H1 (cell line): Measurements from ENCODE around the gene GCM1. TPM values are rescaled to one million over a fixed set of nuclear protein-coding genes. Genes with fewer than 3 reads are reported as not detected.

Experiments
- CTCF ChIA-PET: fragments of 300-600 bp; sonication (Branson Sonifier 250); formaldehyde crosslinking; loops from one replicate; lab custom pipeline; 2021; ENCODE audit not compliant: partially characterized antibody; lab: Charles Lee
- POLR2A ChIA-PET: fragments of 300-600 bp; sonication (Branson Sonifier 250); formaldehyde crosslinking; loops from one replicate; lab custom pipeline; 2021; ENCODE audit warnings: inconsistent platforms; ENCODE audit not compliant: partially characterized antibody; lab: Charles Lee
- DNase-seq, 2 experiments: peaks; one replicate each; pipeline versions ENCODE4 v3.0.0 to v3.0.0-alpha.2; 2010 to 2022; ENCODE audit warnings: low spot score in 2 of 2, low read depth in 1 of 2, mixed read lengths in 1 of 2
- FAIRE-seq: peaks from 2 replicates; lab custom pipeline; 2011; peaks lifted over from hg19 to GRCh38; lab: Jason Lieb, UNC
- H2AFZ ChIP-seq: 2 replicates; pipeline ENCODE4 v1.8.1; 2012; ENCODE audit warnings: low read length, inconsistent platforms
- H2AK5ac ChIP-seq: 2 replicates; pipeline ENCODE4 v1.6.1; 2013; ENCODE audit warnings: low read depth, low read length
- H2BK120ac ChIP-seq: replicated peaks from 2 replicates; pipeline ENCODE3; 2013; ENCODE audit warnings: low read depth, low read length, inconsistent platforms
- H2BK12ac ChIP-seq: 2 replicates; pipeline ENCODE4 v1.6.1; 2013; ENCODE audit warnings: low read depth, low read length
- H2BK15ac ChIP-seq: 2 replicates; pipeline ENCODE4 v1.6.1; 2013; ENCODE audit warnings: low read length
- H2BK20ac ChIP-seq: 2 replicates; pipeline ENCODE4 v1.6.1; 2013; ENCODE audit warnings: low read length
- H2BK5ac ChIP-seq: 2 replicates; pipeline ENCODE4 v1.6.1; 2013; ENCODE audit warnings: low read depth, low read length
- H3K14ac ChIP-seq: 2 replicates; pipeline ENCODE4 v1.6.1; 2013; ENCODE audit warnings: inconsistent platforms; ENCODE audit not compliant: insufficient read length
- H3K18ac ChIP-seq: 2 replicates; pipeline ENCODE4 v1.6.1; 2013; ENCODE audit warnings: low read length; ENCODE audit errors: extremely low read depth
- H3K23ac ChIP-seq: 2 replicates; pipeline ENCODE4 v1.6.1; 2013; ENCODE audit warnings: inconsistent platforms; ENCODE audit not compliant: insufficient read length
- H3K23me2 ChIP-seq: 2 replicates; pipeline ENCODE4 v1.6.1; 2013; ENCODE audit warnings: low read depth, low read length
- H3K27ac ChIP-seq: 2 replicates; pipeline ENCODE4 v1.6.1; 2011; ENCODE audit warnings: low read depth, low read length, inconsistent platforms
- H3K27me3 ChIP-seq, 4 experiments: replicated peaks in 1 of 4; 1 replicate in 1 of 4; 2 replicates in 3 of 4; pipeline versions ENCODE4 v1.6.1 to v1.8.1; 2011 to 2013; ENCODE audit warnings: low read length in 3 of 4, mild to moderate bottlenecking in 3 of 4, inconsistent platforms in 2 of 4, mixed read lengths in 2 of 4, moderate library complexity in 1 of 4; ENCODE audit not compliant: control insufficient read depth in 3 of 4, insufficient read depth in 3 of 4; ENCODE audit errors: extremely low read depth in 1 of 4
- H3K36me3 ChIP-seq, 4 experiments: 2 replicates each; pipeline versions ENCODE4 v1.6.1 to v1.8.1; 2011 to 2013; ENCODE audit warnings: mild to moderate bottlenecking in 4 of 4, low read length in 3 of 4, moderate library complexity in 2 of 4, control low read depth in 1 of 4, inconsistent platforms in 1 of 4; ENCODE audit not compliant: insufficient read depth in 4 of 4, control insufficient read depth in 2 of 4
- H3K4ac ChIP-seq: replicated peaks from 2 replicates; pipeline ENCODE3; 2013; ENCODE audit warnings: low read length, low read depth, mixed read lengths, inconsistent platforms; ENCODE audit not compliant: insufficient read length
- H3K4me1 ChIP-seq, 4 experiments: replicated peaks in 1 of 4; 1 replicate in 1 of 4; 2 replicates in 3 of 4; pipeline versions ENCODE4 v1.6.1 to v1.8.1; 2011 to 2013; ENCODE audit warnings: low read length in 3 of 4, inconsistent platforms in 2 of 4, mixed read lengths in 1 of 4; ENCODE audit not compliant: insufficient read depth in 4 of 4, control insufficient read depth in 3 of 4
- H3K4me2 ChIP-seq, 2 experiments: 2 replicates each; pipeline versions ENCODE4 v1.6.1 to v1.8.1; 2011 to 2013; ENCODE audit warnings: low read depth in 2 of 2, low read length in 2 of 2, control low read depth in 1 of 2, inconsistent platforms in 1 of 2, mild to moderate bottlenecking in 1 of 2; ENCODE audit not compliant: insufficient read depth in 1 of 2
- H3K4me3 ChIP-seq, 4 experiments: fragments of 200-600, 300-600 bp in 1 of 4; sonication (generic), shearing (Covaris generic), sonication (Bioruptor Twin) in 1 of 4; 2 replicates each; pipeline versions ENCODE4 v1.5.1 to v1.8.1; 2011 to 2016; ENCODE audit warnings: low read length in 4 of 4, low read depth in 3 of 4, control low read depth in 2 of 4, inconsistent platforms in 2 of 4, mild to moderate bottlenecking in 2 of 4, mixed read lengths in 1 of 4, moderate library complexity in 1 of 4; ENCODE audit not compliant: insufficient read depth in 2 of 4; ENCODE audit errors: extremely low read depth in 1 of 4
- H3K56ac ChIP-seq: replicated peaks from 2 replicates; pipeline ENCODE3; 2013; ENCODE audit warnings: low read depth, mild to moderate bottlenecking, mixed read lengths, low read length, inconsistent platforms; ENCODE audit not compliant: insufficient read length
- H3K79me1 ChIP-seq: 2 replicates; pipeline ENCODE4 v1.6.1; 2013; ENCODE audit warnings: low read depth, low read length, control low read depth
- H3K79me2 ChIP-seq, 2 experiments: 2 replicates each; pipeline versions ENCODE4 v1.6.1 to v1.8.1; 2012 to 2013; ENCODE audit warnings: low read length in 2 of 2, mild to moderate bottlenecking in 2 of 2, inconsistent platforms in 1 of 2; ENCODE audit not compliant: insufficient read depth in 2 of 2, control insufficient read depth in 1 of 2
- H3K9ac ChIP-seq, 4 experiments: replicated peaks in 1 of 4; 1 replicate in 1 of 4; 2 replicates in 3 of 4; pipeline versions ENCODE4 v1.6.1 to v1.8.1; 2011 to 2013; ENCODE audit warnings: low read depth in 3 of 4, low read length in 3 of 4, control low read depth in 2 of 4, mild to moderate bottlenecking in 2 of 4, moderate library complexity in 2 of 4, inconsistent platforms in 1 of 4; ENCODE audit errors: extremely low read depth in 1 of 4
- H3K9me3 ChIP-seq, 2 experiments: 2 replicates each; pipeline versions ENCODE4 v1.6.1 to v1.8.1; 2012 to 2013; ENCODE audit warnings: mild to moderate bottlenecking in 2 of 2, moderate library complexity in 2 of 2, control low read depth in 1 of 2, inconsistent platforms in 1 of 2, low read depth in 1 of 2, low read length in 1 of 2, mixed read lengths in 1 of 2; ENCODE audit not compliant: insufficient read depth in 2 of 2
- H4K20me1 ChIP-seq, 2 experiments: replicated peaks in 1 of 2; 2 replicates each; pipeline versions ENCODE3 to v1.8.1; 2011 to 2013; ENCODE audit warnings: inconsistent platforms in 2 of 2, low read length in 2 of 2, mild to moderate bottlenecking in 1 of 2; ENCODE audit not compliant: insufficient read depth in 2 of 2, control insufficient read depth in 1 of 2
- H4K5ac ChIP-seq: 2 replicates; pipeline ENCODE4 v1.6.1; 2013; ENCODE audit warnings: low read length, low read depth, mixed read lengths, inconsistent platforms; ENCODE audit not compliant: insufficient read length
- H4K8ac ChIP-seq: 2 replicates; pipeline ENCODE4 v1.8.0; 2013; ENCODE audit warnings: mild to moderate bottlenecking, moderate library complexity, low read length, inconsistent platforms; ENCODE audit not compliant: insufficient read depth; ENCODE audit errors: extremely low read depth
- H4K91ac ChIP-seq: replicated peaks from 2 replicates; pipeline ENCODE3; 2013; ENCODE audit warnings: low read length, mixed read lengths, inconsistent platforms; ENCODE audit not compliant: insufficient read length
- ASH2L ChIP-seq: fragments of 200-600, 300-600 bp; sonication (generic); IDR thresholded peaks from one replicate; pipeline ENCODE4 v1.7.1; 2017; ENCODE audit warnings: low read length
- BACH1 ChIP-seq: IDR thresholded peaks from 2 replicates; pipeline ENCODE4 v1.6.1; 2012; ENCODE audit warnings: low read length, improper control_type of control experiment
- E2F6 ChIP-seq: IDR thresholded peaks from 2 replicates; pipeline ENCODE4 v1.6.1; 2012; ENCODE audit warnings: inconsistent platforms
- WGBS, 2 experiments: shearing (Covaris generic) in 1 of 2; methylation state at CpG; one replicate each; pipeline versions ENCODE4 v1.1.6 to v1.1.7; 2013 to 2015; ENCODE audit warnings: low lambda C conversion rate in 2 of 2, mixed read lengths in 2 of 2, inconsistent platforms in 1 of 2, low coverage in 1 of 2, missing lambda C conversion rate in 1 of 2; ENCODE audit not compliant: insufficient replicate concordance in 2 of 2, insufficient coverage in 1 of 2, insufficient read length in 1 of 2; ENCODE audit errors: extremely low coverage in 1 of 2, missing lambda C conversion rate in 1 of 2; 5-methylcytosine and 5-hydroxymethylcytosine counted together
- polyA plus RNA-seq, 7 experiments: library from polyadenylated mRNA; depleted of rRNA in 3 of 7; stranded (reverse) in 5 of 7; unstranded in 2 of 7; fragments of >200 nt in 5 of 7; fragments of 200-250 nt in 2 of 7; gene quantifications; 1 replicate in 5 of 7; 2 replicates in 1 of 7; 4 replicates in 1 of 7; pipeline versions ENCODE4 v1.2.1 to v1.2.3, GENCODE V29; 2011 to 2013; ENCODE audit warnings: missing spikeins in 2 of 7, mixed read lengths in 2 of 7
- total RNA-seq: library from RNA; stranded (reverse); fragmentation: NEBNext Ultra II Directional; extraction: Animal tissue kit (Norgen Biotek cat#: 25700); gene quantifications from 2 replicates; pipeline ENCODE4 v1.2.1, GENCODE V29; 2021

GCM1 gene
- total and polyA plus RNA-seq, 2 of the 8 experiments (the other 6 are each of a cell fraction or from before 2014, with no cell fraction given), result not detected

- no peak for DNase-seq
- 91% methylated on average over 2 of the region's 2 CpGs; no CpG with 5 or more reads in 1 of the 2 experiments for WGBS, 2 experiments
These were observed 3.9 kb upstream of the GCM1 start for GRCh38 chr6:53152576-53152975.

More at GRCh38 chr6:53152576-53152975, 3.9 kb upstream of the GCM1 start:
- Histone ChIP-seq H3K14ac (no peak overlapping the region), H2BK5ac (no peak overlapping the region), H2BK15ac (no peak overlapping the region), H4K8ac (no peak overlapping the region), H4K5ac (no peak overlapping the region), H3K23ac (no peak overlapping the region), H3K27me3 (no peaks in the 10 kb centered on the region), H3K9ac (no peak overlapping the region), H2BK20ac (no peak overlapping the region), H3K56ac (no peak overlapping the region), H3K4me2 (no peak overlapping the region), H4K91ac (no peak overlapping the region), H3K4me3 (no peak overlapping the region), H3K36me3 (no peaks in the 10 kb centered on the region), H2AK5ac (no peak overlapping the region), H2AFZ (no peak overlapping the region), H3K4me1 (no peaks in the 10 kb centered on the region), H2BK12ac (no peak overlapping the region), H4K20me1 (no peaks in the 10 kb centered on the region), H3K18ac (no peak overlapping the region)
- POLR2A ChIA-PET, result no interaction called here
- no peak for FAIRE-seq
- TF ChIP-seq BACH1 (no peak), ASH2L (no peak), E2F6 (no peak)
- TF ChIP-seq, all 59 proteins: peak for 0
- Histone ChIP-seq H3K23me2 (no peaks in the 10 kb centered on the region), H2BK120ac (no peak overlapping the region), H3K27ac (no peak overlapping the region), H3K79me1 (no peaks in the 10 kb centered on the region), H3K9me3 (no peaks in the 10 kb centered on the region), H3K4ac (no peak overlapping the region), H3K79me2 (no peaks in the 10 kb centered on the region)
- CTCF ChIA-PET, result interaction anchor here (0.9 to 3.0 kb wide), 15 partner anchors 8 to 333 kb away, joined by 3 to 22 read pairs (median 6); no protein-coding TSS in a partner anchor
